CD4-positive, alpha-beta T cell (primary cell): Measurements from ENCODE around the gene MBOAT1. TPM values are rescaled to one million over a fixed set of nuclear protein-coding genes. Genes with fewer than 3 reads are reported as not detected.

ENCODE experiments used
- ATAC-seq: fragments of 200-7000 bp; cut with Tn5 transposase; one replicate; pipeline ENCODE4 v1.10.0; 2022; ENCODE audit warnings: mild to moderate bottlenecking; ENCODE audit not compliant: poor library complexity
- CTCF ChIA-PET: fragments of 350-600 bp; sonication (Branson Sonifier 250); formaldehyde crosslinking; loops from one replicate; lab custom pipeline; 2021; ENCODE audit warnings: antibody characterized with exemption, inconsistent platforms; lab: Charles Lee
- POLR2A ChIA-PET: fragments of 350-600 bp; sonication (Branson Sonifier 250); formaldehyde crosslinking; loops from one replicate; lab custom pipeline; 2021; ENCODE audit warnings: antibody characterized with exemption, inconsistent platforms; lab: Charles Lee
- DNase-seq, 14 experiments: peaks; one replicate each; pipeline ENCODE4 v3.0.0-alpha.2; 2013 to 2020; ENCODE audit warnings: mixed read lengths in 2 of 14
- H3K27ac ChIP-seq, 2 donors: one replicate each; pipeline versions ENCODE4 v1.5.1 to v1.7.0; 2013; ENCODE audit warnings: low read length in 2 of 2, low read depth in 1 of 2, mild to moderate bottlenecking in 1 of 2
- H3K27me3 ChIP-seq, 2 experiments: 1 replicate in 1 of 2; 2 replicates in 1 of 2; pipeline versions ENCODE4 v1.6.1 to v1.7.0; 2013; ENCODE audit warnings: low read length in 2 of 2, control low read depth in 1 of 2, mild to moderate bottlenecking in 1 of 2, moderate library complexity in 1 of 2; ENCODE audit not compliant: insufficient read depth in 2 of 2, control insufficient read depth in 1 of 2
- H3K36me3 ChIP-seq: one replicate; pipeline ENCODE4 v1.6.1; 2013; ENCODE audit warnings: low read length, control low read depth; ENCODE audit not compliant: insufficient read depth
- H3K4me1 ChIP-seq: one replicate; pipeline ENCODE4 v1.6.1; 2013; ENCODE audit warnings: low read length, control low read depth; ENCODE audit not compliant: insufficient read depth
- H3K4me3 ChIP-seq: one replicate; pipeline ENCODE4 v1.5.1; 2013; ENCODE audit warnings: mild to moderate bottlenecking, low read length, moderate library complexity
- H3K9me3 ChIP-seq, 2 experiments: 1 replicate in 1 of 2; 2 replicates in 1 of 2; pipeline versions ENCODE4 v1.6.1 to v1.7.0; 2013; ENCODE audit warnings: low read length in 2 of 2, mild to moderate bottlenecking in 2 of 2, control low read depth in 1 of 2, moderate library complexity in 1 of 2; ENCODE audit not compliant: control insufficient read depth in 1 of 2, insufficient read depth in 1 of 2
- H3K27ac Mint-ChIP-seq: one replicate; pipeline ENCODE4 v1.8.0; 2020; ENCODE audit warnings: mixed read lengths
- H3K27me3 Mint-ChIP-seq: one replicate; pipeline ENCODE4 v1.8.0; 2021; ENCODE audit warnings: mixed read lengths
- H3K36me3 Mint-ChIP-seq: one replicate; pipeline ENCODE4 v1.8.0; 2021; ENCODE audit warnings: low read depth, mixed read lengths
- H3K4me1 Mint-ChIP-seq: one replicate; pipeline ENCODE4 v1.8.0; 2021; ENCODE audit warnings: low read depth, mixed read lengths
- H3K4me3 Mint-ChIP-seq: one replicate; pipeline ENCODE4 v1.8.0; 2020; ENCODE audit warnings: mild to moderate bottlenecking, mixed read lengths
- H3K9me3 Mint-ChIP-seq: one replicate; pipeline ENCODE4 v1.8.0; 2020; ENCODE audit warnings: mixed read lengths
- CTCF ChIP-seq: fragments of 200-600 bp; IDR thresholded peaks from one replicate; pipeline ENCODE4 v1.8.0; 2022; ENCODE audit warnings: antibody characterized with exemption, mild to moderate bottlenecking
- intact Hi-C, 2 experiments: fragments of 100-400 bp; cut with DNase I in 1 of 2; cut with micrococcal nuclease in 1 of 2; formaldehyde crosslinking; loops; one replicate each; pipeline versions ENCODE4 v1.15.1 to v1.9.0; 2023 to 2025; cut with DNase I, micrococcal nuclease
- total RNA-seq, 174 experiments: library from RNA in 2 of 174; stranded (reverse) in 2 of 174; gene quantifications; one replicate each; pipeline ENCODE4 v1.2.3 and lab custom pipeline; 2021 to 2026

The MBOAT1 gene
- total RNA-seq, 2 experiments from 2014 or later = 17.2 to 18.5 TPM

GRCh38 chr6:20068421-20068988, 143.8 kb downstream of the MBOAT1 start:
- Histone ChIP-seq H3K4me1 (no peaks in the 10 kb centered on the region), H3K4me3 (no peak overlapping the region), H3K27me3 (no peaks in the 10 kb centered on the region), H3K9me3 (no peaks in the 10 kb centered on the region), H3K27ac (no peak overlapping the region), H3K36me3 (no peaks in the 10 kb centered on the region)
- TF ChIP-seq CTCF = no peak
- H3K4me1 Mint-ChIP-seq = no peaks in the 10 kb centered on the region
- intact Hi-C loops = no loop called here
- H3K9me3 Mint-ChIP-seq = peaks cover 11% of the 10 kb centered on the region
- CTCF ChIA-PET = no interaction called here
- POLR2A ChIA-PET = no interaction called here
- H3K36me3 Mint-ChIP-seq = no peaks in the 10 kb centered on the region
- H3K4me3 Mint-ChIP-seq = no peak overlapping the region
- no peak overlapping the region for H3K27ac Mint-ChIP-seq
- DNase-seq (no peak), ATAC-seq (no peak)
- peaks cover 5% of the 10 kb centered on the region for H3K27me3 Mint-ChIP-seq

- H3K36me3 ChIP-seq = no peaks in the 10 kb centered on the region
- H3K4me3 ChIP-seq = no peak overlapping the region
- ChIA-PET CTCF (no interaction called here), POLR2A (no interaction called here)
- no peaks in the 10 kb centered on the region for H3K4me1 ChIP-seq
- H3K36me3 Mint-ChIP-seq = no peaks in the 10 kb centered on the region
- no peak for DNase-seq
- H3K27me3 Mint-ChIP-seq = no peaks in the 10 kb centered on the region
- no peak for TF ChIP-seq CTCF
- intact Hi-C loops = no loop called here
- no peak overlapping the region for H3K27ac Mint-ChIP-seq
- no peaks in the 10 kb centered on the region for H3K27me3 ChIP-seq
- no peaks in the 10 kb centered on the region for H3K4me1 Mint-ChIP-seq
- no peak overlapping the region for H3K4me3 Mint-ChIP-seq
- H3K9me3 ChIP-seq = no peaks in the 10 kb centered on the region
- H3K9me3 Mint-ChIP-seq = no peaks in the 10 kb centered on the region
- no peak for ATAC-seq
- no peak overlapping the region for H3K27ac ChIP-seq
These were observed 150.3 kb downstream of the MBOAT1 start for GRCh38 chr6:20061952-20062351.

GRCh38 chr6:20060252-20060651, 152.0 kb downstream of the MBOAT1 start:
- CTCF ChIA-PET = no interaction called here
- no peak overlapping the region for H3K4me3 Mint-ChIP-seq

More at GRCh38 chr6:20060252-20060651, 152.0 kb downstream of the MBOAT1 start:
- Mint-ChIP-seq H3K27me3 (no peaks in the 10 kb centered on the region), H3K36me3 (no peaks in the 10 kb centered on the region), H3K9me3 (no peaks in the 10 kb centered on the region), H3K4me1 (no peaks in the 10 kb centered on the region), H3K27ac (no peak overlapping the region)
- H3K36me3 ChIP-seq = no peaks in the 10 kb centered on the region
- DNase-seq (no peak), ATAC-seq (no peak)
- no peaks in the 10 kb centered on the region for H3K27me3 ChIP-seq
- no peaks in the 10 kb centered on the region for H3K4me1 ChIP-seq
- H3K27ac ChIP-seq = no peak overlapping the region
- intact Hi-C loops = no loop called here
- H3K4me3 ChIP-seq = no peak overlapping the region
- no peaks in the 10 kb centered on the region for H3K9me3 ChIP-seq
- no peak for TF ChIP-seq CTCF
- POLR2A ChIA-PET = no interaction called here
